Uterus (tissue), 2 donors: Measurements from ENCODE around the gene FGFBP1.

Experiments used
- POLR2A ChIP-seq, 2 donors: fragments of 450-650 bp; IDR thresholded peaks; one replicate each; pipeline ENCODE4 v1.6.1; 2016; ENCODE audit warnings: antibody characterized with exemption in 2 of 2, mild to moderate bottlenecking in 1 of 2, moderate library complexity in 1 of 2
- TF ChIP-seq, protein P1 (sequence below), 4 experiments: fragments of 200-600 bp in 2 of 4; fragments of 450-650 bp in 2 of 4; sonication (generic) in 2 of 4; IDR thresholded peaks; one replicate each; pipeline ENCODE4 v1.5.1; 2016 to 2019; ENCODE audit warnings: antibody characterized with exemption in 4 of 4, mild to moderate bottlenecking in 2 of 4, moderate library complexity in 1 of 4

DNA sequence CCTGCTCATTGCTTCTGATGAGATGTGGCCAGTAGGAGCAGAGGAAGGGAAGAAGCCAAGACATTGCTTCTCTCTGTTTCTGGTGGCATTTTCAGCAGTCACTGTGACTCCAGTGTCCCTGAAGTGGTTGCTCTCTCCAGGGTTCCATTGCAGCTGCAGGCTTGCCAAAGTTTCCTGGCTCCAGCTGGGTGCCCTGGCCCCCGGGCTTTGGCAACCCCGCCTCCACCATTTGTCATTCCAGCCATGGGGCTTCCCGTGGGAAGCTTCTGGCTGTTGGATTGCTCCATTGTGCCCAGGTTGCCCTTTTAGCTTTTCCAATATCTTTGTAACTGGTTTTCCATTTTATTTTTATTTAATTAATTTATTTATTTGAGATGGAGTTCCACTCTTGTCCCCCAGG lies 12.7 kb downstream of the FGFBP1 start:
- TF ChIP-seq POLR2A (IDR thresholded peaks at IDR 0.05) = no peak
- TF ChIP-seq, protein P1, sequence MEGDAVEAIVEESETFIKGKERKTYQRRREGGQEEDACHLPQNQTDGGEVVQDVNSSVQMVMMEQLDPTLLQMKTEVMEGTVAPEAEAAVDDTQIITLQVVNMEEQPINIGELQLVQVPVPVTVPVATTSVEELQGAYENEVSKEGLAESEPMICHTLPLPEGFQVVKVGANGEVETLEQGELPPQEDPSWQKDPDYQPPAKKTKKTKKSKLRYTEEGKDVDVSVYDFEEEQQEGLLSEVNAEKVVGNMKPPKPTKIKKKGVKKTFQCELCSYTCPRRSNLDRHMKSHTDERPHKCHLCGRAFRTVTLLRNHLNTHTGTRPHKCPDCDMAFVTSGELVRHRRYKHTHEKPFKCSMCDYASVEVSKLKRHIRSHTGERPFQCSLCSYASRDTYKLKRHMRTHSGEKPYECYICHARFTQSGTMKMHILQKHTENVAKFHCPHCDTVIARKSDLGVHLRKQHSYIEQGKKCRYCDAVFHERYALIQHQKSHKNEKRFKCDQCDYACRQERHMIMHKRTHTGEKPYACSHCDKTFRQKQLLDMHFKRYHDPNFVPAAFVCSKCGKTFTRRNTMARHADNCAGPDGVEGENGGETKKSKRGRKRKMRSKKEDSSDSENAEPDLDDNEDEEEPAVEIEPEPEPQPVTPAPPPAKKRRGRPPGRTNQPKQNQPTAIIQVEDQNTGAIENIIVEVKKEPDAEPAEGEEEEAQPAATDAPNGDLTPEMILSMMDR (IDR thresholded peaks at IDR 0.05) = no peak
